ENCODE results near the gene RBMS1.

The RBMS1 gene

DNA sequence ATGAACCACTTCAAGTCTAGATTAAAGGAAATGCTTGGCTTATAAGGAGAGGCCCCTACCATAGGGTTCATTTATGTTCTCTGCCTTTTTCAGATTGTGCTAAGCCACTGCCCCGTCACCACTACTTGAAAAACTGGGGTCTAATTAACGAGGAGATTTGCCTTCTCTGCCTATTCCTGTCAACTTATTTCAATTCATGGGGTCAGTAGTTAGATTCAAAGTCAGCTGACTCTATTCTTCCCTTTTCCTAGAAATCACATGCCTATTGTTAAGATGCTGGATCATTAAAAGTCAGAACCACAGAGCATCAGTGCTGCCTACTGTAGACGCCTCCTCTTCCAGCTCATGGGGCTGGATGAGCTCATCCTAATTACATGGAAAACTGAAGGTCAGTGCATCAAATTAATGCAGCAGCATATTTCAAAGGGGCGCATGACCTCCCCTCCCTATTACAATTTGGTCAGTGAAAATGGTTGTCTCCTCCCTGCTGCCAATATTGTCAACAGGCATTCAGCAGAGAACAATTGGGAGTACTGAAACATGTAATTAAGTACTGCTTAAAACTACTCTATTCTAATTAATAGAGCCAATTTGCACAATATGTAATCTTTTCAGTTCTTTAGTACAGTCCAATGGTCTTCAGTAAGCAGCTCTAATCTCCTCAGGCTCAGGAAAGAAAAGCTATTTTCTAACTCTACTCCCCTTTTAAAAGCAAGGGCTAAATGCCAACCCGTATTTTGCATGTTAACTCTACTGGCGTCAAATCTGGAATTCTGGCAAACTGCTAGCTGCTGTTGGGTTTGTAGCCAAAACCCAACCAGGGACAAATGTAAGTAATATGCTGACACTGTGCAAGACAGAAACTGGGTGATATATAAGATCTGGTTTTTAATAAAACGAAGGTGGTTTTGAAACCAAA, 176.2 kb downstream of the RBMS1 start:
- Histone ChIP-seq H3K4me1 (ENCODE audit: insufficient read depth, low read length) (peaks cover 25% of the 10 kb centered on the region), H3K9me3 (ENCODE audit: insufficient read depth, low read depth, low read length) (no peaks in the 10 kb centered on the region), H3K27ac (ENCODE audit: low read depth, low read length) (no peak overlapping the region), H3K27me3 (ENCODE audit: insufficient read depth, low read length) (no peaks in the 10 kb centered on the region), H3K36me3 (ENCODE audit: insufficient read depth, low read length) (peaks cover 2% of the 10 kb centered on the region; the same call in 1 of the 2 replicates), H3K9ac (ENCODE audit: low read depth, low read length) (no peak overlapping the region), H3K4me3 (ENCODE audit: low read length) (no peak overlapping the region)
- 95% methylated on average over 7 of the region's 7 CpGs for WGBS

GRCh38 chr2:160315337-160315736, 178.3 kb downstream of the RBMS1 start:
- no peak overlapping the region for H3K9ac ChIP-seq (ENCODE audit: low read depth, low read length)
- H3K4me3 ChIP-seq (ENCODE audit: low read length): no peak overlapping the region
- peaks cover 11% of the 10 kb centered on the region for H3K36me3 ChIP-seq (ENCODE audit: insufficient read depth, low read length)
- no peaks in the 10 kb centered on the region for H3K9me3 ChIP-seq (ENCODE audit: insufficient read depth, low read depth, low read length)
- 77% methylated on average over 2 of the region's 2 CpGs for WGBS
- H3K4me1 ChIP-seq (ENCODE audit: insufficient read depth, low read length): peaks cover 25% of the 10 kb centered on the region
- no peaks in the 10 kb centered on the region for H3K27me3 ChIP-seq (ENCODE audit: insufficient read depth, low read length)
- no peak overlapping the region for H3K27ac ChIP-seq (ENCODE audit: low read depth, low read length)

- Histone ChIP-seq H3K4me3 (ENCODE audit: low read length) (no peak overlapping the region), H3K27me3 (ENCODE audit: insufficient read depth, low read length) (no peaks in the 10 kb centered on the region), H3K36me3 (ENCODE audit: insufficient read depth, low read length) (peaks cover 14% of the 10 kb centered on the region), H3K9me3 (ENCODE audit: insufficient read depth, low read depth, low read length) (no peaks in the 10 kb centered on the region), H3K27ac (ENCODE audit: low read depth, low read length) (no peak overlapping the region), H3K9ac (ENCODE audit: low read depth, low read length) (no peak overlapping the region), H3K4me1 (ENCODE audit: insufficient read depth, low read length) (peaks cover 32% of the 10 kb centered on the region)
- WGBS: 94% methylated on average over 8 of the region's 8 CpGs
These were observed 183.3 kb downstream of the RBMS1 start for GRCh38 chr2:160310118-160310828.

DNA sequence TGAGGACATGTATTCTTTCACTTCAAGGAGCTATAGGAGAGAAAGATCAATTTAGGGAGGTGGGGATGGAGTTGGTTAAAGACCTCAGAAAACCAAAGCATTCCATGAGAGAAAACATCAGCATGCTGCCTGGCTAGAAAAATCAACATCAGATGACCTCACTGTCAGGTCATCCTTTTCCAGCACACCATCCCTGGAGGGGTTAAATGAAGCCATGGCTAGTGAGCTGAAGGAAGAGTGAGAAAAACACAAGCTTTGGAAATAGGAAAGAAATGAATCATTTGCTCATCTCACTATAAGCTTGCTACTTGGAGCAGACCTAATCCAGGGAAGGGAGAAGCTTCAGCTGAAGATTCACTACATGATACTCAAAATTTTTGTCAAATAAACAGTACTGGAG, 184.0 kb downstream of the RBMS1 start:
- Histone ChIP-seq H3K4me1 (ENCODE audit: insufficient read depth, low read length) (peaks cover 26% of the 10 kb centered on the region), H3K9me3 (ENCODE audit: insufficient read depth, low read depth, low read length) (no peaks in the 10 kb centered on the region), H3K27ac (ENCODE audit: low read depth, low read length) (no peak overlapping the region), H3K9ac (ENCODE audit: low read depth, low read length) (no peak overlapping the region), H3K36me3 (ENCODE audit: insufficient read depth, low read length) (peaks cover 14% of the 10 kb centered on the region), H3K4me3 (ENCODE audit: low read length) (no peak overlapping the region), H3K27me3 (ENCODE audit: insufficient read depth, low read length) (no peaks in the 10 kb centered on the region)

- Histone ChIP-seq H3K27me3 (ENCODE audit: insufficient read depth, low read length) (no peaks in the 10 kb centered on the region), H3K9ac (ENCODE audit: low read depth, low read length) (no peak overlapping the region), H3K36me3 (ENCODE audit: insufficient read depth, low read length) (peaks cover 14% of the 10 kb centered on the region), H3K9me3 (ENCODE audit: insufficient read depth, low read depth, low read length) (no peaks in the 10 kb centered on the region), H3K4me1 (ENCODE audit: insufficient read depth, low read length) (peaks cover 19% of the 10 kb centered on the region), H3K4me3 (ENCODE audit: low read length) (no peak overlapping the region), H3K27ac (ENCODE audit: low read depth, low read length) (no peak overlapping the region)
- 86% methylated on average over 3 of the region's 5 CpGs for WGBS
These were observed 184.7 kb downstream of the RBMS1 start for GRCh38 chr2:160308915-160309314.

- Histone ChIP-seq H3K27ac (ENCODE audit: low read depth, low read length) (no peak overlapping the region), H3K9ac (ENCODE audit: low read depth, low read length) (no peak overlapping the region), H3K9me3 (ENCODE audit: insufficient read depth, low read depth, low read length) (no peaks in the 10 kb centered on the region), H3K27me3 (ENCODE audit: insufficient read depth, low read length) (no peaks in the 10 kb centered on the region), H3K36me3 (ENCODE audit: insufficient read depth, low read length) (peaks cover 15% of the 10 kb centered on the region), H3K4me3 (ENCODE audit: low read length) (no peak overlapping the region), H3K4me1 (ENCODE audit: insufficient read depth, low read length) (peaks cover 18% of the 10 kb centered on the region)
- WGBS: 91% methylated on average over 3 of the region's 3 CpGs
These were observed 185.1 kb downstream of the RBMS1 start for GRCh38 chr2:160308476-160308875.

- Histone ChIP-seq H3K36me3 (ENCODE audit: insufficient read depth, low read length) (peaks cover 22% of the 10 kb centered on the region), H3K27me3 (ENCODE audit: insufficient read depth, low read length) (no peaks in the 10 kb centered on the region), H3K9ac (ENCODE audit: low read depth, low read length) (no peak overlapping the region), H3K4me3 (ENCODE audit: low read length) (no peak overlapping the region), H3K4me1 (ENCODE audit: insufficient read depth, low read length) (peaks cover 18% of the 10 kb centered on the region), H3K9me3 (ENCODE audit: insufficient read depth, low read depth, low read length) (no peaks in the 10 kb centered on the region), H3K27ac (ENCODE audit: low read depth, low read length) (no peak overlapping the region)
- WGBS: 98% methylated on average over 9 of the region's 10 CpGs
These were observed 186.6 kb downstream of the RBMS1 start for GRCh38 chr2:160306985-160307384.

- H3K4me3 ChIP-seq (ENCODE audit: low read length): no peak overlapping the region
- no peaks in the 10 kb centered on the region for H3K9me3 ChIP-seq (ENCODE audit: insufficient read depth, low read depth, low read length)
- no peak overlapping the region for H3K9ac ChIP-seq (ENCODE audit: low read depth, low read length)
- H3K27me3 ChIP-seq (ENCODE audit: insufficient read depth, low read length): no peaks in the 10 kb centered on the region
- no peak overlapping the region for H3K27ac ChIP-seq (ENCODE audit: low read depth, low read length)
- H3K36me3 ChIP-seq (ENCODE audit: insufficient read depth, low read length): peaks cover 29% of the 10 kb centered on the region
- WGBS: 97% methylated on average over 4 of the region's 4 CpGs
- peaks cover 18% of the 10 kb centered on the region for H3K4me1 ChIP-seq (ENCODE audit: insufficient read depth, low read length)
These were observed 188.4 kb downstream of the RBMS1 start for GRCh38 chr2:160305081-160305750.

DNA sequence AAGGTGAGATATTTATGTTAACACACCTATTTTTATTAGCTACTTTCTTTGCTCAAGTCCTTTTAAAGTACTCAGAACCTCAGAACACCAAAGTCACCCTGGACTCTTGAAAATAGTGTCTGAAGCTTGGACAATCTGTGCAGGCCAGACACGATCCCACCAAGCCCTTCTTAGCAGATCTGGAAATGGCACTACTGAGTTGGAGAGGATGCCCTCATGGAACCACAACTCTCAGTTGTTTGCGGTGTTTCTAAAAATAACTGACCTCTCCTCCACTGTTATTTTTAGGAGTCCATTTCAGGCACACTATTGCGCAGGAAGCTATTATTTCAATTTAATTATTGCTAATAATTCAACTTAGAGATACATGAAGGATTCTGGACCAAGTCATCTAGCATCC, 190.1 kb downstream of the RBMS1 start:
- Histone ChIP-seq H3K27me3 (ENCODE audit: insufficient read depth, low read length) (no peaks in the 10 kb centered on the region), H3K27ac (ENCODE audit: low read depth, low read length) (no peak overlapping the region), H3K4me1 (ENCODE audit: insufficient read depth, low read length) (peaks cover 10% of the 10 kb centered on the region; the same call in 1 of the 2 replicates), H3K36me3 (ENCODE audit: insufficient read depth, low read length) (peaks cover 42% of the 10 kb centered on the region), H3K9me3 (ENCODE audit: insufficient read depth, low read depth, low read length) (no peaks in the 10 kb centered on the region), H3K4me3 (ENCODE audit: low read length) (no peak overlapping the region), H3K9ac (ENCODE audit: low read depth, low read length) (no peak overlapping the region)
- WGBS: 95% methylated on average over 3 of the region's 3 CpGs

DNA sequence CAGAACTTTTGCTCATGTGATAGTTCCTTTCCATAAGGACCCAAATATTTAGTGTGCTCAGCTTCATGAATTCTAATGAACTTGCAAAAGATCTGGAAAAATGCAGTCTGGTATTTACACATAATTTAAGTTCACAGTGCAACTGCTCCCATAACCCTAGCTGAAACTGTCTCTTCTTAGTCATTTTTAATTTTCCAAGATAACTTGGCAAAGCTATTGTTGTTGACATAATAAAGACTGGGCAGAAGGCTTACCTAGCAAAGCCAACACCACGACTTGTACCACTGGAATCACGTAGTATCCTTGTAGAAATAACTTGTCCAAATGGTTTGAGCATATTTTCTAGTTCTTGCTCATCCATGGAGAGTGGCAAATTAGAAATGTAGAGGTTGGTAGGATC, 190.5 kb downstream of the RBMS1 start:
- 100% methylated on average over 2 of the region's 2 CpGs for WGBS
- Histone ChIP-seq H3K9me3 (ENCODE audit: insufficient read depth, low read depth, low read length) (no peaks in the 10 kb centered on the region), H3K27ac (ENCODE audit: low read depth, low read length) (no peak overlapping the region), H3K36me3 (ENCODE audit: insufficient read depth, low read length) (peaks cover 42% of the 10 kb centered on the region), H3K4me1 (ENCODE audit: insufficient read depth, low read length) (0 out of 2 replicates have a peak, but pooled peaks cover 6% of the 10 kb centered on the region), H3K9ac (ENCODE audit: low read depth, low read length) (no peak overlapping the region), H3K4me3 (ENCODE audit: low read length) (no peak overlapping the region), H3K27me3 (ENCODE audit: insufficient read depth, low read length) (no peaks in the 10 kb centered on the region)

DNA sequence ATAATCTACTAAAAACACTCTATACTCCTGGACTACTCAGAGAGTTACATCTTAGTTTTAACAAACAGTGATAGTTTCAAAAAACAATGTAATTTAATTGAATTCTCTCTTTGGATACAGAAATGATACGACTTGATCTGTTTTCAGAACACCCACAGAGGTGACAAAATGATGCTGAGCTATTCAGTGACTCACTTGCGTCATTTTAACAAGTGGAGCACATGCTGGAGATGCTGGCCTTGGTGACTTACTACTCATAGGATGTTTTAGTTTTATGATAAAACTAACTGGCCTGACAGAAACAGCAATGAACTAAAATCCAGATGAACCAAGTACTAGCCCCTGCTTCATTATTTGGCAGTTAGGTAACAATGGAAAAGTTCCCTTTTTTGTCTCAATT, 192.2 kb downstream of the RBMS1 start:
- H3K4me3 ChIP-seq (ENCODE audit: low read length): no peak overlapping the region
- H3K27ac ChIP-seq (ENCODE audit: low read depth, low read length): no peak overlapping the region
- no peaks in the 10 kb centered on the region for H3K27me3 ChIP-seq (ENCODE audit: insufficient read depth, low read length)
- no peak overlapping the region for H3K9ac ChIP-seq (ENCODE audit: low read depth, low read length)
- no peaks in the 10 kb centered on the region for H3K9me3 ChIP-seq (ENCODE audit: insufficient read depth, low read depth, low read length)
- H3K4me1 ChIP-seq (ENCODE audit: insufficient read depth, low read length): 0 out of 2 replicates have a peak, but pooled peaks cover 6% of the 10 kb centered on the region
- peaks cover 42% of the 10 kb centered on the region for H3K36me3 ChIP-seq (ENCODE audit: insufficient read depth, low read length)
- WGBS: 97% methylated on average over 2 of the region's 2 CpGs

All from HUES64 (cell line).